Adrenal gland (tissue), 5 donors: ENCODE measurements around the gene ENTPD5.

Source experiments
- POLR2A ChIP-seq, 2 donors: fragments of 450-650 bp; IDR thresholded peaks; one replicate each; pipeline ENCODE4 v1.6.1; 2017; ENCODE audit warnings: antibody characterized with exemption in 2 of 2, mild to moderate bottlenecking in 2 of 2, moderate library complexity in 1 of 2
- TF ChIP-seq, protein P1 (sequence below), 6 experiments: fragments of 450-650 bp in 4 of 6; fragments of 200-600 bp in 2 of 6; sonication (generic) in 1 of 6; IDR thresholded peaks; 1 replicate in 5 of 6; 2 replicates in 1 of 6; pipeline versions ENCODE4 v1.5.1 to v1.8.0; 2016 to 2021; ENCODE audit warnings: antibody characterized with exemption in 6 of 6, mild to moderate bottlenecking in 2 of 6, moderate library complexity in 1 of 6
- donor health status: DM: no; HTN: no; CAD: no.

DNA sequence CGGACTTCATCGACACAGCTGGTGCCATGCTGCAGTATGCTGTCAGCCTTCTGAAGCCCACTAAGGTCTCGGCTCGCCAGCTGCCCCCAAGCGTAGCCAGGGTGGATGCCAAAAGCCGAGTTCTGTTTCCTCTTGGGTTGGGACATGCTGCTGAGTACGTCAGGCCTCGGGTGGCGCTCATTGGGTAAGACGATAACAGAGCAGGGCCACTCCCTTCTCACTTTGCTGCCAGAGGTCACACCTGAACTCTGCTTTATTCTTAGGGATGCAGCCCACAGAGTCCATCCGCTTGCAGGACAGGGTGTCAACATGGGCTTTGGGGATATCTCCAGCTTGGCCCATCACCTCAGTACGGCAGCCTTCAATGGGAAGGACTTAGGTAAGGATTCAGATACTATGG, 57.9 kb downstream of the ENTPD5 start:
- TF ChIP-seq, protein P1, sequence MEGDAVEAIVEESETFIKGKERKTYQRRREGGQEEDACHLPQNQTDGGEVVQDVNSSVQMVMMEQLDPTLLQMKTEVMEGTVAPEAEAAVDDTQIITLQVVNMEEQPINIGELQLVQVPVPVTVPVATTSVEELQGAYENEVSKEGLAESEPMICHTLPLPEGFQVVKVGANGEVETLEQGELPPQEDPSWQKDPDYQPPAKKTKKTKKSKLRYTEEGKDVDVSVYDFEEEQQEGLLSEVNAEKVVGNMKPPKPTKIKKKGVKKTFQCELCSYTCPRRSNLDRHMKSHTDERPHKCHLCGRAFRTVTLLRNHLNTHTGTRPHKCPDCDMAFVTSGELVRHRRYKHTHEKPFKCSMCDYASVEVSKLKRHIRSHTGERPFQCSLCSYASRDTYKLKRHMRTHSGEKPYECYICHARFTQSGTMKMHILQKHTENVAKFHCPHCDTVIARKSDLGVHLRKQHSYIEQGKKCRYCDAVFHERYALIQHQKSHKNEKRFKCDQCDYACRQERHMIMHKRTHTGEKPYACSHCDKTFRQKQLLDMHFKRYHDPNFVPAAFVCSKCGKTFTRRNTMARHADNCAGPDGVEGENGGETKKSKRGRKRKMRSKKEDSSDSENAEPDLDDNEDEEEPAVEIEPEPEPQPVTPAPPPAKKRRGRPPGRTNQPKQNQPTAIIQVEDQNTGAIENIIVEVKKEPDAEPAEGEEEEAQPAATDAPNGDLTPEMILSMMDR (IDR thresholded peaks at IDR 0.05): no peak
- TF ChIP-seq POLR2A (IDR thresholded peaks at IDR 0.05): no peak
